ENCODE results near the gene TNF.
"Not testable (repeated sequence)": the region's sequence is repeated elsewhere in the genome, so short reads cannot be mapped to it uniquely, and the experiment has no call there.

TNF gene

GRCh38 chr6:31588871-31589650, 13.7 kb downstream of the TNF start:
- no peak for DNase-seq (ENCODE audit: low spot score)

DNA sequence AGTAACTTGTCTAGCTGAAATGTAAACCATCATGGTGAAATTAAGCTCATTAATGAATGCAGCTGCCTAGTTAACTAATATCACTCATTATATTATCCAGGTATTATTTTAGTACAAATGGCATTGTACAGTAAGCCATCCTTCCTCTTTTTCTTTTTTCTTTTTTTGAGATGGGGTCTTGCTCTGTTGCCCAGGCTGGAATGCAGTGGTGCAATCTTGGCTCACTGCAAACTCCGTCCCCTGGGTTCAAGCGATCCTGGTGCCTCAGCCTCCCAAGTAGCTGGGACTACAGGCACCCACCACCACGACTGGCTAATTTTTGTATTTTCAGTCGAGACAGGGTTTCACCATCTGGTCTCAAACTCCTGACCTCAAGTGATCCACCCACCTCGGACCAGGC, 15.3 kb downstream of the TNF start:
- DNase-seq (ENCODE audit: low spot score), result not testable (repeated sequence)

DNA sequence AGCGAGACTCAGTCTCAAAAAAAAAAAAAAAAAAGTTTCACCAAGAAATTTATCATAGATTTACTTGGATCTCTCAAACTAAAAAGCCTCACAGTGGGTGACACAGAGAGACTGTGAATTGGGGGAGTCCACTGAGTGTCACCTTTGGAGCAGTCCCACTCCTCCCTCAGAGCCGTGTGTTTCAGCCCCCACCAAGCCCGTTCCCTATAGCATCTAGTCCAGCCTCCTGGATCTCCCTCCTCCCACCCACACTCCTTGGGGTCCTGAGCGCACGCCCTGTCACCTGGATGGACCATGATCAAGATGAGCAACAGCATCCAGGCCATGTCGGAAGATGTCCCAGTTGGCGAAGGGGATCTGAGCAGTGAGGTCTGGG, 17.0 kb downstream of the TNF start:
- DNase-seq (ENCODE audit: low spot score), result no peak

DNA sequence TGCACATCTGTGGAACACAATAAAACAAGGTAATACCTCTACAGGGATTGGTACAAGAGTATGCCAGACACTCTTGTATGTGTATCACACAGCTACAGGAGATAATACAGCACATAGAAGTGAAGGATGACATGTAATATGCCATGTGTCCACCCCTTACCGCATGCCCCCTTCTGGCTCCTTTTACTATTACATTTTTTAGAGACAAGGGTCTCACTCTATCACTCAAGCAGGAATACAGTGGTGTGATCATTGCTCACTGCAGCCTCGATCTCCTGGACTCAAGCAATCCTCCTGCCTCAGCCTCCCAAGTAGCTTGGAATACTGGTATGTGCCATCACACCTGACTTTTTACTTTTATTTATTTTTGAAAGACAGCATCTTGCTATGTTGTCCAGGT, 21.6 kb downstream of the TNF start:
- no peak for DNase-seq (ENCODE audit: low spot score)

DNA sequence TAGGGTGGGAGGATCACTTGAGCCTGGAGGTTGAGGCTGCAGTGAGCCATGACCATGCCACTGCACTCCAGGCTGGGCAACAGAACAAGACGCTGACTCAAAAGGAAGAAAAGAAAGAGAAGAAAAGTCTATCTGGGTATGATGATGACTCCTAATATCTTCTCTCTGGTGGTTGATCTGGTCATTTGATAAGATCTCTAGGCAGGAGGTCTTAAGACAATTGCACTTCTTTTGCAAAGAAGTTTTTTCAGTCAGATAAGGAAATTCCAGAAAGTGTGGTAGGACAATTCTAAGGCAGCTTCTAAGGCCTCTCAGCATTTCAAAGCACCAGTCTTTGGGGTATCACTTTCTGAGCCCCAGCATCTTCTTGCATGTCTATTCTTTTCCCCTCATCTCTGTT, 32.0 kb downstream of the TNF start:
- DNase-seq (ENCODE audit: low spot score), result no peak

- no peak for DNase-seq (ENCODE audit: low spot score)
These were observed 34.4 kb downstream of the TNF start for GRCh38 chr6:31609519-31610406.

DNA sequence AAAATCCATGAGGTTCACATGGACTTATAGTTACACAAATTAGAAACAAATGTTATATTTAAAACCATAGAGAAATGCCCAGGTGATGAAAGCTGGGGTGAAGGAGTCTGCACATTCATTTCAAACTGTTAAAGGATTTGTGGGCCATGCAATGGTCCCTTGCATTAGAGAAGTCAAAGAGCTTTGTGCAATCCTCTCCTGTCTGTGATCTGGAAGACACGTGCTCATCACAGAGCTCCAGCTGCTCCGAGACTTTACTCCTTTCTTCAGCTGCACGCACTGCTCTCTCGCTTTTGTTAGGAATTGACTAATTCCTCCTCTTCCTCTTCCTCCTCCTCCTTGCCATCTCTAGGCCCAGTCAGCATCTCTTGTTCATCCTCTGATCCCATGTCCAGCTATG, 35.6 kb downstream of the TNF start:
- DNase-seq (ENCODE audit: low spot score), result no peak

- no peak for DNase-seq (ENCODE audit: low spot score)
These were observed 38.8 kb downstream of the TNF start for GRCh38 chr6:31614075-31614619.

GRCh38 chr6:31614684-31615578, 39.6 kb downstream of the TNF start, which contains the start of gene AIF1:
AIF1 (plus strand) TSS chr6:31615234; CDS start chr6:31615330, 96 bp downstream.
- no peak for DNase-seq (ENCODE audit: low spot score)

GRCh38 chr6:31615748-31616147, 40.4 kb downstream of the TNF start:
- DNase-seq (ENCODE audit: low spot score), result no peak

- no peak for DNase-seq (ENCODE audit: low spot score)
These were observed 41.6 kb downstream of the TNF start for GRCh38 chr6:31617010-31617409.

DNA sequence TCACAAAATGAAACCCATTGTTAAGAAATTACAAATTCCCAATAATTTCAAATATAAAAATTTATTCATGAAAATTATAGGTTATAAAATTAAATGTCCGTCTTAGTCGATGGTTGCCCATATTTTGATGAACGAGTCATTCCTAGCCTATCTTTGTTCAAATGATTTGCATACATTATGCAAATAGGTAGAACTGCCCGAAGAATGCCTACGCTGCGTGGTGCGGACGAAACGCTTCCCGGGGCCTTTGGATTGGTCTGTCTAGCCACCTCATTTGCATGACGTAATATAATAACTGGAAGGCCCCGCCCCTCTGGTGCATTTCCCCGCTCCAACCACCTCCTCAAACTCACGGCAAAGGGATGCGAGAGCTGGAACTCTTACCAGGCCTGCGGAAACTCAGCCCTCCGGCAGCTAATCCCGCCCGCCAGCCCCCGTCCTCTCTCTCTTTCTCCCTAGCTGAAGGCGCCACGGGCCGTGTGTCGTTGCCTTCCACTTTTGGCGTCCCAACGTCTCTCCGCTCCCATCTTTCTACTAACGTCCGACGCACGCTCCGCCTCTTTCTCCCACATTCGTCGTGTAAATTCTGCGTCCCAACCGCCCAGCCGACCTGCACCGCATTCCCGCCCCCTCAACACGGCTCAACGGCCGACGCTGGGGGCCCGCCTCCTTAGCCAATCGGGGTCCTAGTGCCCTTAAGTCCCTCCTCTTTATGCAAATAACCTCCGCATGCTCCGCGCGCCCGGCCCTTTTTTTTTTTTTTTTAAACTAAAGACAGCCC, 44.6 kb downstream of the TNF start:
- DNase-seq (ENCODE audit: low spot score), result peak; percentile 91

- DNase-seq (ENCODE audit: low spot score), result peak; percentile 96
These were observed 45.4 kb downstream of the TNF start, which contains the start of gene PRRC2A for GRCh38 chr6:31620586-31621319. PRRC2A (plus strand) TSS chr6:31620715; CDS start chr6:31622790, 2,075 bp downstream.

DNA sequence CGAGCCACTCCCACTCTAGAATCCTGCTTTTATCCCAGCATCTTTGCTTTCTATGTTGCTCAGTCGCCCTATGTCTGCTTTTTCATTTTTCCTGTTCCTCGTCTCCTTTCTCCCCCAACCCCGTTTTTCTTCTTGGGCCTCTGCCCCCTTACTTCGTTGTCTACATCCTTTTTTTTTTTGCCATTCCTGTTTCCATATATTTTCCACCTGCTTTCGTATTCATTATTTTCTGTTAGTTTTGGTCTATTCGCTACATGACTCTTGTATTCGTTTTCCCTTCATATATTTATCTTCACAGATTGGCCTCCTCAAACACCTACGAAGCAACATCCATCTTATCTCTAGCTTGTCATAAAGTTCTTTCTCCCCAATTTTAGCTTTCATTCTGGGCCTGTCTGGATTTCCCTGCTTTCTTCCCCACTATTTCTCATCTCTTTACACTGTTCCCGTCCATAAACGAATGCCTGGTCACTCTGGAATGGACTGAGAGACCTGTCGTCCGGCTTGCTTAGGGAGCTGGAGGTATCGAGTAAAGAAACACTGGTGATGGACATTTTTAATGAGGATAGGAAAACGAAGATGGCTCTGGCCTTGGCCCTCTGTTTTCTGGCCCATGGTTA, 46.1 kb downstream of the TNF start:
- DNase-seq (ENCODE audit: low spot score), result no peak

- no peak for DNase-seq (ENCODE audit: low spot score)
These were observed 46.6 kb downstream of the TNF start for GRCh38 chr6:31621991-31622390.

GRCh38 chr6:31622684-31623091, 47.3 kb downstream of the TNF start:
- DNase-seq (ENCODE audit: low spot score), result no peak

- DNase-seq (ENCODE audit: low spot score), result no peak
These were observed 48.7 kb downstream of the TNF start for GRCh38 chr6:31624070-31624469.

- no peak for DNase-seq (ENCODE audit: low spot score)
These were observed 51.6 kb downstream of the TNF start for GRCh38 chr6:31626952-31627351.

- no peak for DNase-seq (ENCODE audit: low spot score)
These were observed 52.4 kb downstream of the TNF start for GRCh38 chr6:31627690-31628287.
